ENCODE measurements around the gene HNRNPH1. TPM values are rescaled to one million over a fixed set of nuclear protein-coding genes. Genes with fewer than 3 reads are reported as not detected.
"Not testable (repeated sequence)": the region's sequence is repeated elsewhere in the genome, so short reads cannot be mapped to it uniquely, and the experiment has no call there.

Gene HNRNPH1
- 596 TPM for polyA plus RNA-seq (ENCODE audit: insufficient read length)

- DNase-seq (ENCODE audit: low read depth), result peak; percentile 95
Measured at GRCh38 chr5:179623003-179623905, at the start of gene HNRNPH1. HNRNPH1 (minus strand) TSS chr5:179623671; CDS start chr5:179623133, 538 bp downstream.

GRCh38 chr5:179668391-179668790 is 44.9 kb upstream of the HNRNPH1 start:
- DNase-seq (ENCODE audit: low read depth), result no peak

- DNase-seq (ENCODE audit: low read depth), result not testable (repeated sequence)
Measured at GRCh38 chr5:179661647-179662046, 38.2 kb upstream of the HNRNPH1 start.

GRCh38 chr5:179658179-179658856 is 34.8 kb upstream of the HNRNPH1 start:
- DNase-seq (ENCODE audit: low read depth), result not testable (repeated sequence)

- DNase-seq (ENCODE audit: low read depth), result not testable (repeated sequence)
Measured at GRCh38 chr5:179657302-179658178, 34.1 kb upstream of the HNRNPH1 start.

- not testable (repeated sequence) for DNase-seq (ENCODE audit: low read depth)
Measured at GRCh38 chr5:179653135-179653534, 29.7 kb upstream of the HNRNPH1 start.

GRCh38 chr5:179650245-179650644 is 26.8 kb upstream of the HNRNPH1 start:
- not testable (repeated sequence) for DNase-seq (ENCODE audit: low read depth)

GRCh38 chr5:179649166-179649703 is 25.8 kb upstream of the HNRNPH1 start:
- not testable (repeated sequence) for DNase-seq (ENCODE audit: low read depth)

- DNase-seq (ENCODE audit: low read depth), result no peak
Measured at GRCh38 chr5:179648410-179648809, 24.9 kb upstream of the HNRNPH1 start.

GRCh38 chr5:179644766-179645165 is 21.3 kb upstream of the HNRNPH1 start:
- DNase-seq (ENCODE audit: low read depth), result not testable (repeated sequence)

- not testable (repeated sequence) for DNase-seq (ENCODE audit: low read depth)
Measured at GRCh38 chr5:179643141-179643920, 19.9 kb upstream of the HNRNPH1 start.

GRCh38 chr5:179642626-179643025 is 19.2 kb upstream of the HNRNPH1 start:
- DNase-seq (ENCODE audit: low read depth), result not testable (repeated sequence)

- not testable (repeated sequence) for DNase-seq (ENCODE audit: low read depth)
Measured at GRCh38 chr5:179641745-179642144, 18.3 kb upstream of the HNRNPH1 start.

GRCh38 chr5:179639296-179639695 is 15.8 kb upstream of the HNRNPH1 start:
- DNase-seq (ENCODE audit: low read depth), result not testable (repeated sequence)

GRCh38 chr5:179634370-179635172 is 11.1 kb upstream of the HNRNPH1 start:
- not testable (repeated sequence) for DNase-seq (ENCODE audit: low read depth)

- not testable (repeated sequence) for DNase-seq (ENCODE audit: low read depth)
Measured at GRCh38 chr5:179633501-179634369, 10.3 kb upstream of the HNRNPH1 start.

- DNase-seq (ENCODE audit: low read depth), result no peak
Measured at GRCh38 chr5:179624841-179625271, 1.4 kb upstream of the HNRNPH1 start.

- no peak for DNase-seq (ENCODE audit: low read depth)
Measured at GRCh38 chr5:179623906-179624741, 653 bp upstream of the HNRNPH1 start.

Data from forelimb muscle (tissue), 1 donor.